ENCODE measurements around the gene ST7. TPM values are rescaled to one million over a fixed set of nuclear protein-coding genes. Genes with fewer than 3 reads are reported as not detected.
"Not testable (repeated sequence)": the region's sequence is repeated elsewhere in the genome, so short reads cannot be mapped to it uniquely, and the experiment has no call there.

The ST7 gene
- total RNA-seq, 2 donors from 2014 or later = 24.6 to 34.3 TPM

- Histone ChIP-seq H3K4me1 (no peaks in the 10 kb centered on the region), H3K9me3 (no peaks in the 10 kb centered on the region), H3K27ac (no peak overlapping the region), H3K36me3 (replicated peaks in 1 of 2; ENCODE audit: insufficient read depth in 1 of 2, low read depth in 2 of 2) (no peaks in the 10 kb centered on the region), H3K4me3 (no peak overlapping the region), H3K27me3 (no peaks in the 10 kb centered on the region)
- WGBS, 2 donors = 72 to 73% methylated on average over 7 of the region's 7 CpGs
- intact Hi-C loops (cut with DNase I) = no loop called here
- no peak for DNase-seq
- TF ChIP-seq POLR2A (IDR thresholded peaks at IDR 0.05) (no peak), CTCF (IDR thresholded peaks at IDR 0.05) (no peak)
- ATAC-seq = no peak
Observed at GRCh38 chr7:117238937-117239336, 285.6 kb downstream of the ST7 start.

DNA sequence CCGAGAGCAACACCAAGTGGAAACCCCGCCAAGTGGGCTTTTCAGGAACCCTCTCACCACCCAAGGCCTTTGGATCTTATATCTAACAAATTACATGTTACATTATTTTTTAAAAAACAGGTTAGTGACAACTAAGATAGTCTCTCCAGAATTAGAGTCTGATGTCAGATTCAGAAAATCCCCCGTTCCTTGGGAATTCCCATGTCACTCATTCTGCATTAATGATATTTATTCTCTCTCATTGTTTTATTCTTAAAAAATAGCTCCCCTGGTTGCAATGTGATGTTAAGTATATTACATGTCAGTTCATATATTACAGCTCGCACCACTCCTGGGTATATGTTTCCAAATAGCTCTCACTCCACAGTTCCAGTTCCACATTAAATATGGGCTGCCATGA lies 287.8 kb downstream of the ST7 start:
- DNase-seq (no peak), ATAC-seq (no peak)
- WGBS, 2 donors = 77 to 87% methylated on average over 4 of the region's 4 CpGs

GRCh38 chr7:117243390-117243789 lies 290.1 kb downstream of the ST7 start:
- WGBS, 2 donors = 61 to 63% methylated on average over 3 of the region's 3 CpGs
- intact Hi-C loops (cut with DNase I) = no loop called here
- Histone ChIP-seq H3K36me3 (replicated peaks in 1 of 2; ENCODE audit: insufficient read depth in 1 of 2, low read depth in 2 of 2) (no peaks in the 10 kb centered on the region), H3K4me1 (no peaks in the 10 kb centered on the region), H3K9me3 (no peaks in the 10 kb centered on the region), H3K27ac (no peak overlapping the region), H3K27me3 (no peaks in the 10 kb centered on the region), H3K4me3 (no peak overlapping the region)
- ATAC-seq = no peak
- no peak for DNase-seq
- TF ChIP-seq POLR2A (IDR thresholded peaks at IDR 0.05) (no peak), CTCF (IDR thresholded peaks at IDR 0.05) (no peak)

More for the DNA sequence above, 287.8 kb downstream of the ST7 start:
- H3K27ac ChIP-seq = no peak overlapping the region
- H3K27me3 ChIP-seq = no peaks in the 10 kb centered on the region
- no peak overlapping the region for H3K4me3 ChIP-seq
- H3K36me3 ChIP-seq (replicated peaks in 1 of 2; ENCODE audit: insufficient read depth in 1 of 2, low read depth in 2 of 2) = no peaks in the 10 kb centered on the region
- no peaks in the 10 kb centered on the region for H3K4me1 ChIP-seq
- no peaks in the 10 kb centered on the region for H3K9me3 ChIP-seq
- no peak for TF ChIP-seq POLR2A (IDR thresholded peaks at IDR 0.05)
- TF ChIP-seq CTCF (IDR thresholded peaks at IDR 0.05) = no peak
- intact Hi-C loops (cut with DNase I) = no loop called here

DNA sequence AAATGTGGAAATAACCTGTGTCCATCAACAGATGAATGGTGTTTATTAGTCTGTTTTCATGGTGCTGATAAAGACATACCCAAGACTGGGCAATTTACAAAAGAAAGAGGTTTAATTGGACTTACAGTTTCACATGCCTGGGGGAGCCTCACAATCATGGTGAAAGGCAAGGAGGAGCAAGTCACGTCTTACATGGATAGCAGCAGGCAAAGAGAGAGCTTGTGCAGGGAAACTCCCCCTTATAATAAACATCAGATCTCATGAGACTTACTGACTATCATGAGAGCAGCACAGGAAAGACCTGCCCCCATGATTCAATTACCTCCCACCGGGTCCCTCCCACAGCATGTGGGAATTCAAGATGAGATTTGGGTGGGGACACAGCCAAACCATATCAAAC lies 292.4 kb downstream of the ST7 start:
- H3K4me1 ChIP-seq; intact Hi-C loops (cut with DNase I); H3K36me3 ChIP-seq (replicated peaks in 1 of 2; ENCODE audit: insufficient read depth in 1 of 2, low read depth in 2 of 2); H3K27ac ChIP-seq; H3K9me3 ChIP-seq; H3K4me3 ChIP-seq; ATAC-seq; H3K27me3 ChIP-seq; DNase-seq: not testable (repeated sequence)
- 64 to 81% methylated on average over 2 of the region's 2 CpGs for WGBS, 2 donors

- TF ChIP-seq POLR2A (IDR thresholded peaks at IDR 0.05) = no peak
- Histone ChIP-seq H3K4me3 (no peak overlapping the region), H3K27ac (no peak overlapping the region), H3K9me3 (no peaks in the 10 kb centered on the region), H3K4me1 (no peaks in the 10 kb centered on the region), H3K27me3 (no peaks in the 10 kb centered on the region), H3K36me3 (replicated peaks in 1 of 2; ENCODE audit: insufficient read depth in 1 of 2, low read depth in 2 of 2) (no peaks in the 10 kb centered on the region)
- ATAC-seq (no peak), DNase-seq (no peak)
- intact Hi-C loops (cut with DNase I) = no loop called here
- 63% methylated on average over 4 of the region's 4 CpGs for WGBS, 2 donors
Observed at GRCh38 chr7:117247809-117248208, 294.5 kb downstream of the ST7 start.

DNA sequence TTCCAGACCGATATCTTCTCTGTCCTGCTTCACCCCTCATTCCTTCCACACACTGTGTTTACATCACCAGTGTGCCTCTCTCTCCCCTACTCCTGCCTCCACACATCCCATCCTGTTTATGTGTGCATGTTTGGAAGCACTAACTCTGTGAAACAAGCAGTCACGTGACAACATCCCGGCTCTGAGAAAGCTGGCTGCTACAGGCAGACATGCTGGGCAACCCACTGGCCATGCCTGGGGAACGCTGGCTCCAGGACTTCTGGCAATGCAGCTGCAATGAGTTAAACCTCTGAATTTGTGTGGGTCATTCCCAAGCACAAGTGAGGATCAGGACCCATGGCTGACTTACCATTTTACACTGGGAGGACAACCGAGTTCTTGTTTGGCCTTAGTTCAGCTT lies 295.5 kb downstream of the ST7 start:
- Histone ChIP-seq H3K4me1 (no peaks in the 10 kb centered on the region), H3K4me3 (no peak overlapping the region), H3K36me3 (replicated peaks in 1 of 2; ENCODE audit: insufficient read depth in 1 of 2, low read depth in 2 of 2) (no peaks in the 10 kb centered on the region), H3K27me3 (no peaks in the 10 kb centered on the region), H3K9me3 (no peaks in the 10 kb centered on the region), H3K27ac (no peak overlapping the region)
- DNase-seq = no peak
- WGBS, 2 donors = 59 to 75% methylated on average over 5 of the region's 5 CpGs
- intact Hi-C loops (cut with DNase I) = no loop called here
- no peak for ATAC-seq
- TF ChIP-seq CTCF (IDR thresholded peaks at IDR 0.05) (no peak), POLR2A (IDR thresholded peaks at IDR 0.05) (no peak)
